Liver (tissue), 9 donors: Measurements from ENCODE around the gene BEND7. TPM values are rescaled to one million over a fixed set of nuclear protein-coding genes. Genes with fewer than 3 reads are reported as not detected.

Experiments
- DNase-seq: peaks from one replicate; pipeline ENCODE4 v3.0.0-alpha.2; 2017; ENCODE audit warnings: low spot score
- H3K27ac ChIP-seq, 2 donors: one replicate each; pipeline ENCODE4 v1.7.0; 2013; ENCODE audit warnings: inconsistent platforms in 2 of 2, low read length in 2 of 2, control low read depth in 1 of 2, low read depth in 1 of 2, mild to moderate bottlenecking in 1 of 2
- H3K27me3 ChIP-seq, 4 donors: one replicate each; pipeline versions ENCODE4 v1.6.1 to v1.7.0; 2013; ENCODE audit warnings: low read length in 3 of 4, inconsistent platforms in 1 of 4, mild to moderate bottlenecking in 1 of 4, moderate library complexity in 1 of 4; ENCODE audit not compliant: control insufficient read depth in 4 of 4, insufficient read depth in 4 of 4
- H3K36me3 ChIP-seq, 4 donors: one replicate each; pipeline versions ENCODE4 v1.6.1 to v1.7.0; 2013; ENCODE audit warnings: low read length in 3 of 4, mild to moderate bottlenecking in 3 of 4, low read depth in 1 of 4, moderate library complexity in 1 of 4; ENCODE audit not compliant: control insufficient read depth in 4 of 4, insufficient read depth in 3 of 4
- H3K4me1 ChIP-seq, 4 donors: one replicate each; pipeline versions ENCODE4 v1.6.1 to v1.7.0; 2013; ENCODE audit warnings: low read length in 3 of 4, mild to moderate bottlenecking in 3 of 4, moderate library complexity in 1 of 4; ENCODE audit not compliant: control insufficient read depth in 4 of 4, insufficient read depth in 4 of 4
- H3K4me3 ChIP-seq, 3 donors: one replicate each; pipeline versions ENCODE4 v1.6.1 to v1.7.0; 2013; ENCODE audit warnings: low read length in 3 of 3, control low read depth in 1 of 3, low read depth in 1 of 3, mild to moderate bottlenecking in 1 of 3
- H3K9ac ChIP-seq, 2 donors: one replicate each; pipeline ENCODE4 v1.7.0; 2013; ENCODE audit warnings: low read length in 2 of 2, mild to moderate bottlenecking in 2 of 2, moderate library complexity in 2 of 2, control low read depth in 1 of 2, low read depth in 1 of 2
- H3K9me3 ChIP-seq, 4 donors: one replicate each; pipeline versions ENCODE4 v1.6.1 to v1.7.0; 2013; ENCODE audit warnings: low read length in 3 of 4; ENCODE audit not compliant: control insufficient read depth in 4 of 4
- ATF3 ChIP-seq: IDR thresholded peaks from 2 replicates; pipeline ENCODE4 v1.6.1; 2016; ENCODE audit warnings: antibody characterized with exemption
- CTCF ChIP-seq: fragments of 150-350 bp; IDR thresholded peaks from 2 replicates; pipeline ENCODE4 v1.5.1; 2017; ENCODE audit warnings: improper control_type of control experiment, low read depth, low read length; ENCODE audit not compliant: missing input control
- EGR1 ChIP-seq, 2 donors: IDR thresholded peaks; 2 replicates each; pipeline ENCODE4 v1.6.1; 2016 to 2018; ENCODE audit warnings: antibody characterized with exemption in 2 of 2, low read depth in 2 of 2
- FOXA2 ChIP-seq: IDR thresholded peaks from 2 replicates; pipeline ENCODE4 v1.6.1; 2016; ENCODE audit warnings: antibody characterized with exemption
- HNF4A ChIP-seq, 2 donors: conservative IDR thresholded peaks; 2 replicates each; pipeline ENCODE4 v1.6.1; 2016; ENCODE audit warnings: antibody characterized with exemption in 2 of 2, mild to moderate bottlenecking in 2 of 2
- HNF4G ChIP-seq: IDR thresholded peaks from 2 replicates; pipeline ENCODE4 v1.6.1; 2016; ENCODE audit warnings: antibody characterized with exemption
- JUND ChIP-seq, 2 donors: IDR thresholded peaks; 2 replicates each; pipeline ENCODE4 v1.6.1; 2016; ENCODE audit warnings: antibody characterized with exemption in 2 of 2
- NR2F2 ChIP-seq: IDR thresholded peaks from 2 replicates; pipeline ENCODE4 v1.6.1; 2016; ENCODE audit warnings: antibody characterized with exemption
- RAD21 ChIP-seq, 2 donors: IDR thresholded peaks; 2 replicates each; pipeline ENCODE4 v1.6.1; 2016; ENCODE audit warnings: antibody characterized with exemption in 2 of 2, mild to moderate bottlenecking in 2 of 2
- RXRA ChIP-seq, 2 donors: IDR thresholded peaks; 2 replicates each; pipeline ENCODE4 v1.6.1; 2017 to 2018; ENCODE audit warnings: antibody characterized with exemption in 2 of 2, mild to moderate bottlenecking in 1 of 2
- SP1 ChIP-seq: IDR thresholded peaks from 2 replicates; pipeline ENCODE4 v1.6.1; 2018; ENCODE audit warnings: antibody characterized with exemption, mild to moderate bottlenecking
- TAF1 ChIP-seq: conservative IDR thresholded peaks from 2 replicates; pipeline ENCODE4 v1.6.1; 2016; ENCODE audit warnings: antibody characterized with exemption, mild to moderate bottlenecking
- ZBTB33 ChIP-seq: IDR thresholded peaks from 2 replicates; pipeline ENCODE4 v1.6.1; 2016; ENCODE audit warnings: antibody characterized with exemption
- WGBS: extraction: QIAGEN DNeasy Blood & Tissue Kit; methylation state at CpG from one replicate; pipeline ENCODE4 v1.1.7; 2013; 5-methylcytosine and 5-hydroxymethylcytosine counted together
- polyA plus RNA-seq, 2 donors: library from polyadenylated mRNA; stranded (reverse) in 1 of 2; unstranded in 1 of 2; fragments of 200-250 nt in 1 of 2; fragments of >200 nt in 1 of 2; fragmentation: Nextera tagmentation in 1 of 2; extraction: Ambion mirVana in 1 of 2; gene quantifications; one replicate each; pipeline versions ENCODE4 v1.2.1 to v1.2.3, GENCODE V29; 2013 to 2015
- total RNA-seq, 2 donors: library from RNA; depleted of rRNA; stranded (reverse); fragments of >200 nt; gene quantifications; one replicate each; pipeline ENCODE4 v1.2.3, GENCODE V29; 2014
- donor health status: healthy.
- donor health status: healthy.
- donor health status: healthy.
- donor health status: healthy.
- donor health status: healthy.

BEND7 gene
- total and polyA plus RNA-seq, 4 donors: 4.1 to 10.1 (median 5.5) TPM

- DNase-seq: no peak
- WGBS: 92% methylated on average over 5 of the region's 5 CpGs
- H3K36me3 ChIP-seq: peaks cover 0 to 3% (median 0%) of the 10 kb centered on the region in 4 donors
These were observed 17.4 kb downstream of the BEND7 start for GRCh38 chr10:13511409-13511808.

GRCh38 chr10:13505052-13505680 lies 23.6 kb downstream of the BEND7 start:
- no peaks in the 10 kb centered on the region for H3K9me3 ChIP-seq
- H3K9ac ChIP-seq: no peak overlapping the region
- TF ChIP-seq JUND (IDR thresholded peaks at IDR 0.05): no peak
- TF ChIP-seq ZBTB33: no peak
- TF ChIP-seq RXRA (IDR thresholded peaks at IDR 0.05): no peak
- TF ChIP-seq HNF4G: no peak
- TF ChIP-seq ATF3: no peak
- no peak for TF ChIP-seq CTCF
- no peak for TF ChIP-seq TAF1
- no peak for TF ChIP-seq FOXA2
- no peak for TF ChIP-seq HNF4A (conservative IDR thresholded peaks at IDR 0.05)
- TF ChIP-seq EGR1 (IDR thresholded peaks at IDR 0.05; ENCODE audit: low read depth in 2 of 2): no peak
- H3K27me3 ChIP-seq: no peaks in the 10 kb centered on the region
- no peak for DNase-seq
- 88% methylated on average over 12 of the region's 12 CpGs for WGBS
- no peak overlapping the region for H3K4me3 ChIP-seq
- peaks cover 0 to 3% (median 0%) of the 10 kb centered on the region in 4 donors for H3K36me3 ChIP-seq
- no peak overlapping the region for H3K27ac ChIP-seq
- H3K4me1 ChIP-seq: no peaks in the 10 kb centered on the region

More at GRCh38 chr10:13511409-13511808, 17.4 kb downstream of the BEND7 start:
- no peak for TF ChIP-seq CTCF
- no peak for TF ChIP-seq NR2F2
- no peak for TF ChIP-seq TAF1
- TF ChIP-seq RAD21 (IDR thresholded peaks at IDR 0.05): no peak
- no peak for TF ChIP-seq FOXA2
- TF ChIP-seq SP1: no peak
- Histone ChIP-seq H3K27ac (no peak overlapping the region), H3K27me3 (no peaks in the 10 kb centered on the region), H3K4me1 (peaks cover 0 to 9% (median 2%) of the 10 kb centered on the region in 4 donors), H3K4me3 (no peak overlapping the region), H3K9ac (no peak overlapping the region), H3K9me3 (no peaks in the 10 kb centered on the region)
